ENCODE data around the gene THAP2. TPM values are rescaled to one million over a fixed set of nuclear protein-coding genes. Genes with fewer than 3 reads are reported as not detected.
A peak's percentile ranks its signal among the peaks of the same experiment; 100 is the strongest.

THAP2 gene
- total RNA-seq (10 to 100 TPM in 4 of 5 experiments, 1 to 10 TPM in 1; 9.2 to 21.7 (median 14.4) TPM), polyA plus RNA-seq (1 to 10 TPM; 4.9 to 9.7 TPM), total RNA-seq (17.8 reads per million, percentile 48 among the genes with 10 or more reads in this experiment)

DNA sequence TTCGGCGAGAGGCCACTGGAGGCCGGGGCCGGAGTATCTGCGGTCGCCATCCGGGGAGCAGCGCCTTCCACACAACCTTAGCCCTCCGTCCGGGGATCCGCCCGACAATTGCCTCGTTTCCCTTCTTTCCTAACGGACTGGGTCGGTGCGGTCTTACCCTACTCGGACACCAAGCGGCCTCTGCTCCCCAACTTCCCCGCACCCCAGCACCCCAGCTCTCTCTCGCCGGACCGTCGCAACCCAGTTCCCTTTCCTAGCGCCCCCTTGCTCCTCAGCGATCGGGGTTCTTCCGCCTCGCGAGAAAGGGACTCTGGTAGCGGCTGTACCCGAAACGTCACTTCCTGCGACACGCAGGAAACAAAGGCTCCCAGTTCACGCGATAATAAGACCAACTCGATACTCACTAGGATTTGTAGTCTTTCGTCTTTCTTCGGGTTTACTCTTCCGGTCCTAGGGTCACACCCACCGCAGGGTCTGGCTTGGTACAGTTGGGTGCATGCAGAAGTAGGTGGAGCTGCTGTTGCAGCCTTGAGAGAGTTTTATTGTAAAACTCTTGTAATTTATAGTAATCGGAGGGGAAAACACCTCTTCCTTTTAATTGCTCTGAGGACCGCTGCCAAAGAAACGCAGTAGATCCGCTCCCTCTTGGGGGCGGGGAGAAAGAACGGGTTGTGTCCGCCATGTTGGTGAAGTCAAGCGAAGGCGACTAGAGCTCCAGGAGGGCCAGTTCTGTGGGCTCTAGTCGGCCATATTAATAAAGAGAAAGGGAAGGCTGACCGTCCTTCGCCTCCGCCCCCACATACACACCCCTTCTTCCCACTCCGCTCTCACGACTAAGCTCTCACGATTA, at the start of gene THAP2, which contains the start of gene ZFC3H1:
Gene THAP2, plus strand, starts transcription at position 741 of the 850 bp plus-strand sequence. CDS start 209 bp downstream, outside the sequence.
Gene ZFC3H1, minus strand, starts transcription at position 288 of the 850 bp plus-strand sequence. Its CDS starts 238 bp downstream, at position 50.
- H3K4me3 Mint-ChIP-seq, result peak within 1 kb of the TSS; percentile 94 to 100 (median 99)
- DNase-seq (peak; percentile 78 to 97 (median 95)), ATAC-seq (peak; percentile 87)
- ChIA-PET POLR2A (interaction anchor here (0.5 to 8.1 kb wide), 28 partner anchors 10 to 1435 kb away, joined by 3 to 214 read pairs (median 5); partner anchors contain the start of genes RAB21, TBC1D15 and TMEM19), CTCF (interaction anchor here (1.0 to 2.7 kb wide), 3 partner anchors 11 to 27 kb away, joined by 3 to 35 read pairs (median 4); partner anchors contain the start of gene TMEM19)
- peaks cover 5 to 21% (median 17%) of the 10 kb centered on the region in 5 donors for H3K36me3 Mint-ChIP-seq
- H3K9me3 Mint-ChIP-seq, result peaks cover 0 to 4% (median 0%) of the 10 kb centered on the region in 11 donors
- Histone ChIP-seq H3K4me3 (ENCODE audit: low read length) (peak within 1 kb of the TSS; percentile 76), H3K27ac (ENCODE audit: low read depth, low read length) (peak within 1 kb of the TSS; percentile 97), H3K27me3 (ENCODE audit: control insufficient read depth in 2 of 2, insufficient read depth in 2 of 2, low read length in 2 of 2) (no peaks in the 10 kb centered on the region), H3K9me3 (ENCODE audit: control insufficient read depth in 2 of 3, low read length in 3 of 3) (no peaks in the 10 kb centered on the region), H3K4me1 (ENCODE audit: control insufficient read depth in 2 of 2, insufficient read depth in 2 of 2, low read length in 2 of 2) (peaks cover 24 to 29% of the 10 kb centered on the region in 2 donors), H3K36me3 (ENCODE audit: control insufficient read depth in 2 of 3, insufficient read depth in 3 of 3, low read length in 3 of 3) (peaks cover 0 to 24% (median under 1%) of the 10 kb centered on the region in 3 experiments)
- no peaks in the 10 kb centered on the region for H3K27me3 Mint-ChIP-seq
- H3K27ac Mint-ChIP-seq, result peak within 1 kb of the TSS; percentile 96 to 100 (median 99)
- H3K4me1 Mint-ChIP-seq, result peaks cover 34 to 69% (median 59%) of the 10 kb centered on the region in 7 donors
- intact Hi-C loops (cut with micrococcal nuclease), result loop anchor here (1.0 to 5.0 kb wide), 10 partner anchors 23 to 1925 kb away; partner anchors contain the start of genes CNOT2 (in 2 of the 2), RAB21 (in 2 of the 2), TBC1D15 (in 2 of the 2) and TMEM19 (in 2 of the 2)

DNA sequence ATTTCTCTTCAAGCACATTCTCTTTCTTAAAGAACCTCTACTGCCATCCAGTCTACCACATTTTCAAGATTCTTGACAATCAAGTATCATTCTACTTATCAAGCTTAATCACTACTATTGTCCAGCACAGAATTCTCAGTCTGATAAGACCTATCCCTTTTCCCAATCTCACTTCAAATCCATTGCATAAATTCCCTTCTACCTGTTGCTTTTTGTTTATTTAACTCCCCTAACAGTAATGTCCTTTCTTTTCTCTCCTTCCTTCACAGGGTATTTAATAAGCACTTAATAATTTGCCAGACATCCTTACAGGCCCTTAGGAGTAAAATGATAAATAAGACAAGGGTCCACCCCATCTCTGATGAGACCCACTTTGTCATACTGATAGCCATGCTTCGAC, 42.2 kb upstream of the THAP2 start:
- H3K36me3 ChIP-seq (ENCODE audit: control insufficient read depth in 2 of 3, insufficient read depth in 3 of 3, low read length in 3 of 3), result peaks cover 21 to 93% (median 49%) of the 10 kb centered on the region in 3 experiments
- H3K4me3 ChIP-seq (ENCODE audit: low read length), result no peak overlapping the region
- no peak for DNase-seq
- no peak overlapping the region for H3K27ac ChIP-seq (ENCODE audit: low read depth, low read length)
- Mint-ChIP-seq H3K4me3 (no peak overlapping the region), H3K27ac (peak overlapping the region in 8 of 9 donors; percentile 9 to 58 (median 22)), H3K9me3 (no peaks in the 10 kb centered on the region), H3K4me1 (peaks cover 18 to 49% (median 36%) of the 10 kb centered on the region in 7 donors), H3K27me3 (no peaks in the 10 kb centered on the region), H3K36me3 (peaks cover 28 to 56% (median 41%) of the 10 kb centered on the region in 5 donors)
- intact Hi-C loops (cut with micrococcal nuclease), result loop anchor here in 1 of 2 donors (2.0 kb wide), 1 partner anchor 15 kb away; no protein-coding TSS in a partner anchor
- ChIA-PET CTCF (no interaction called here), POLR2A (interaction anchor here (0.7 kb wide), 1 partner anchor 42 kb away, joined by 3 read pairs; the partner anchor contains the start of gene THAP2)
- H3K9me3 ChIP-seq (ENCODE audit: control insufficient read depth in 2 of 3, low read length in 3 of 3), result no peaks in the 10 kb centered on the region
- peaks cover 0 to 6% of the 10 kb centered on the region in 2 donors for H3K4me1 ChIP-seq (ENCODE audit: control insufficient read depth in 2 of 2, insufficient read depth in 2 of 2, low read length in 2 of 2)
- no peaks in the 10 kb centered on the region for H3K27me3 ChIP-seq (ENCODE audit: control insufficient read depth in 2 of 2, insufficient read depth in 2 of 2, low read length in 2 of 2)
- ATAC-seq, result no peak

DNA sequence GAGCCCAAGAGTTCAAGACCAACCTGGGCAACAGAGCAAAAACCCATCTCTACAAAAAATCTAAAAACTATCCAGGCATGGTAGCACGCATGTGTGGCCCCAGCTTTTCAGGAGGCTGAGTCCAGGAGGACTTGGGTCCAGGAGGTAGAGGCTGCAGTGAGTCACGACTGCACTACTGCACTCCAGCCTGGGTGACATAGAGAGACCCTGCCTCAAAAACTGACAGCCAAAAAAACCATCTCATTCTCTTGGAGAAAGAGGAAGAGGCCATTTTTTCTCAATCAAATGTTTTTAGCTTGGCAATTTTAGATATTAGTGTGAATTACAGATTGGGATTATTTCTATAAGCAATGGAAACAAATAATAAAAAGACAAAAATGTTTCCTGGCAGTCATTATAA, 38.6 kb upstream of the THAP2 start:
- H3K9me3 ChIP-seq (ENCODE audit: control insufficient read depth in 2 of 3, low read length in 3 of 3), result no peaks in the 10 kb centered on the region
- Mint-ChIP-seq H3K27me3 (no peaks in the 10 kb centered on the region), H3K36me3 (peaks cover 28 to 56% (median 33%) of the 10 kb centered on the region in 5 donors), H3K4me3 (peak overlapping the region in 3 of 10 donors; percentile 19 to 68 (median 41)), H3K27ac (peak overlapping the region in 6 of 9 donors; percentile 44 to 84 (median 72)), H3K9me3 (no peaks in the 10 kb centered on the region), H3K4me1 (peaks cover 19 to 46% (median 31%) of the 10 kb centered on the region in 7 donors)
- peaks cover 21 to 85% (median 39%) of the 10 kb centered on the region in 3 experiments for H3K36me3 ChIP-seq (ENCODE audit: control insufficient read depth in 2 of 3, insufficient read depth in 3 of 3, low read length in 3 of 3)
- intact Hi-C loops (cut with micrococcal nuclease), result loop anchor here in 1 of 2 donors (5.0 kb wide), 1 partner anchor 37 kb away; the partner anchor contains the start of genes THAP2 and ZFC3H1
- H3K27ac ChIP-seq (ENCODE audit: low read depth, low read length), result no peak overlapping the region
- no peaks in the 10 kb centered on the region for H3K27me3 ChIP-seq (ENCODE audit: control insufficient read depth in 2 of 2, insufficient read depth in 2 of 2, low read length in 2 of 2)
- DNase-seq, result no peak
- no peak overlapping the region for H3K4me3 ChIP-seq (ENCODE audit: low read length)
- ChIA-PET POLR2A (no interaction called here), CTCF (interaction anchor here (1.0 kb wide), 1 partner anchor 121 kb away, joined by 3 read pairs; no protein-coding TSS in a partner anchor)
- peaks cover 0 to 6% of the 10 kb centered on the region in 2 donors for H3K4me1 ChIP-seq (ENCODE audit: control insufficient read depth in 2 of 2, insufficient read depth in 2 of 2, low read length in 2 of 2)
- no peak for ATAC-seq

DNA sequence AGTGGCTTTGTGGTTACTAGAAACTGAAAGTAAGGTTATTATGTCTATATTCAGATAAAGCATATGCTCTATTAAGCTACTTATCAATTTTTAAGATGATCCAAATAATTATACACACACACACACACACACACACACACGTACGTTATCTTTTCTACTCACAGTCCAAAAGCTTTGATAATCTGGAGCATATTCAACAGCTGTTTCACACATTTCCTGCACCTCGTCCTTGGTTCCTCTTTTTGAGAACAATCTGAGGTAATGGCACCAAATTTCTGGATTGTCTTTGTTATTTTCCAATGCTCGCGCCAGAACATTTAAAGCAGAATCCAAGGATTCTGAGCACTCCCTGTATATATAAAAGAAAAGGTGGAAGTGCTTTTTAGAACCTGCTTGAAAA, 38.0 kb upstream of the THAP2 start:
- ATAC-seq (no peak), DNase-seq (no peak)
- Mint-ChIP-seq H3K27ac (peak overlapping the region; percentile 21 to 86 (median 70)), H3K36me3 (peaks cover 22 to 54% (median 29%) of the 10 kb centered on the region in 5 donors), H3K27me3 (no peaks in the 10 kb centered on the region), H3K4me3 (peak overlapping the region in 8 of 10 donors; percentile 23 to 68 (median 42)), H3K9me3 (no peaks in the 10 kb centered on the region), H3K4me1 (peaks cover 14 to 40% (median 25%) of the 10 kb centered on the region in 7 donors)
- ChIA-PET POLR2A (interaction anchor here (0.6 to 3.1 kb wide), 2 partner anchors 17 to 37 kb away, joined by 3 to 16 read pairs; partner anchors contain the start of genes THAP2 and ZFC3H1), CTCF (interaction anchor here (1.0 to 2.1 kb wide), 2 partner anchors 10 to 121 kb away, joined by 3 to 6 read pairs; no protein-coding TSS in a partner anchor)
- Histone ChIP-seq H3K27me3 (ENCODE audit: control insufficient read depth in 2 of 2, insufficient read depth in 2 of 2, low read length in 2 of 2) (no peaks in the 10 kb centered on the region), H3K9me3 (ENCODE audit: control insufficient read depth in 2 of 3, low read length in 3 of 3) (no peaks in the 10 kb centered on the region), H3K4me1 (ENCODE audit: control insufficient read depth in 2 of 2, insufficient read depth in 2 of 2, low read length in 2 of 2) (peaks cover 0 to 6% of the 10 kb centered on the region in 2 donors), H3K4me3 (ENCODE audit: low read length) (no peak overlapping the region), H3K36me3 (ENCODE audit: control insufficient read depth in 2 of 3, insufficient read depth in 3 of 3, low read length in 3 of 3) (peaks cover 25 to 85% (median 43%) of the 10 kb centered on the region in 3 experiments), H3K27ac (ENCODE audit: low read depth, low read length) (peak overlapping the region; percentile 15)
- intact Hi-C loops (cut with micrococcal nuclease), result loop anchor here (2.0 to 5.0 kb wide), 3 partner anchors 13 to 36 kb away; partner anchors contain the start of genes THAP2 (in 1 of the 2) and ZFC3H1 (in 1 of the 2)

DNA sequence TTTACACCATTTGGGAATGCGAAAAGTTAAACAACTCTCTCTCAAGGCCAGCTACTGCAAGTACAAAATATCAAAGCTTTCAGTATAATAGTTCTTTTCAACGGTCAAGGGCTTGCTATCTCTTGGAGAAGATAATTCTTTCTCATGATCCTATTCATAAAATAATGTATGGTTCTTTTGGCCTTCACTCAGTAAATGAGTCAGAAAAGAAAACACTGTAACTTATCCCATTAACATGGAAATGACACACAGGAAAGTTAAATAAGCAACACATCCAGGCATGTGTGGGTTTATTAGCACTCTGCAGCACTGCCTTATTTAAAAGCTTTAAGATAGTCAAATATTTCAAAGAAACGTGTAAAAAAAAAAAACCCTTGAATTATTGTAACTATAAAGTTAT, 37.3 kb upstream of the THAP2 start:
- Mint-ChIP-seq H3K9me3 (no peaks in the 10 kb centered on the region), H3K27ac (peak overlapping the region in 6 of 9 donors; percentile 44 to 86 (median 72)), H3K36me3 (peaks cover 18 to 49% (median 24%) of the 10 kb centered on the region in 5 donors), H3K4me1 (peaks cover 10 to 35% (median 21%) of the 10 kb centered on the region in 7 donors), H3K4me3 (peak overlapping the region in 2 of 10 donors; percentile 37 to 68), H3K27me3 (no peaks in the 10 kb centered on the region)
- Histone ChIP-seq H3K36me3 (ENCODE audit: control insufficient read depth in 2 of 3, insufficient read depth in 3 of 3, low read length in 3 of 3) (peaks cover 23 to 88% (median 43%) of the 10 kb centered on the region in 3 experiments), H3K27ac (ENCODE audit: low read depth, low read length) (no peak overlapping the region), H3K9me3 (ENCODE audit: control insufficient read depth in 2 of 3, low read length in 3 of 3) (no peaks in the 10 kb centered on the region), H3K4me1 (ENCODE audit: control insufficient read depth in 2 of 2, insufficient read depth in 2 of 2, low read length in 2 of 2) (peaks cover 0 to 6% of the 10 kb centered on the region in 2 donors), H3K27me3 (ENCODE audit: control insufficient read depth in 2 of 2, insufficient read depth in 2 of 2, low read length in 2 of 2) (no peaks in the 10 kb centered on the region), H3K4me3 (ENCODE audit: low read length) (no peak overlapping the region)
- ChIA-PET POLR2A (interaction anchor here (0.6 to 3.1 kb wide), 4 partner anchors 18 to 125 kb away, joined by 3 to 16 read pairs (median 4); partner anchors contain the start of genes THAP2 and ZFC3H1), CTCF (interaction anchor here (1.5 to 2.1 kb wide), 2 partner anchors 10 to 120 kb away, joined by 4 to 6 read pairs; no protein-coding TSS in a partner anchor)
- DNase-seq, result no peak
- ATAC-seq, result no peak
- intact Hi-C loops (cut with micrococcal nuclease), result loop anchor here (2.0 to 5.0 kb wide), 3 partner anchors 14 to 36 kb away; partner anchors contain the start of genes THAP2 (in 1 of the 2) and ZFC3H1 (in 1 of the 2)

Measured in naive thymus-derived CD4-positive, alpha-beta T cell (primary cell).